Measurements from ENCODE around the gene TMEM263.

TMEM263 gene

DNA sequence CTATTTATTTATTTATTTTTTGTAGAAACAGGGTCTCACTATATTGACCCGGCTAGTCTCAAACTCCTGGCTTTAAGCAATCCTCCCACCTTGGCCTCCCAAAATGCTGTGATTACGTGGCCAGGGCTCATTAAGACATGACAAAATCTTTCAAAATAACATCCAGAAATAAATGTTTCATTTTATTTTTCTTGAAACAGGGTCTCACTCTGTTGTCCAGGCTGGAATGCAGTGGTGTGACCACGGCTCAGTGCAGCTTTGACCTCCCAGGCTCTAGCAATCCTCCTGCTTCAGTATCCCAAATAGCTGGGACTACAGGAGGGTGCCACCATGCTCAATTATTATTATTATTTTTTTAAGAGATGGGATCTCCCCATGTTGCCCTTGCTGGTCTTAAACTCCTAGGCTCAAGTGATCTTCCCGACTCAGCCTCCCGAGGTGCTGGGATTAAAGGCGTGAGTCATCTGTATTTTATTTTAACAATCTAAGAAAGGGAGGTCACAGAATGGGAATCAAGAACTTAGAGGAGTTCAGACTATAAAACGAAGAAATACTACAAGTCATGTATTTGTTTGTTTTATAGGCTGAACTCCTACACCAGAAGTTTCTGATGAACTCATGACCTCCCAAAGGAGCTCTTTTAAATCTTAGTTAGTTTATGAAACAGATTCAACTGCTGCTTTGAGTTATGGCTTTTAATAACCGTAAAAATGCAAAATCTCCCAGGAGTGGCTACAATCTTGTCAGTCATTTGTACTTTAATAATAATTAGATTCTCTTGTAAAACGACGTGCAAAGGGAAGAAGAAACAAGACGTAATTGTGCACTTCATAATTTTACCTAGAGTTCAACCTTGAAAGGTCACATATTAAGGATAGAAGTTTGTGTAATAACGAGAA lies 2.1 kb upstream of the TMEM263 start:
- DNase-seq: no peak

DNA sequence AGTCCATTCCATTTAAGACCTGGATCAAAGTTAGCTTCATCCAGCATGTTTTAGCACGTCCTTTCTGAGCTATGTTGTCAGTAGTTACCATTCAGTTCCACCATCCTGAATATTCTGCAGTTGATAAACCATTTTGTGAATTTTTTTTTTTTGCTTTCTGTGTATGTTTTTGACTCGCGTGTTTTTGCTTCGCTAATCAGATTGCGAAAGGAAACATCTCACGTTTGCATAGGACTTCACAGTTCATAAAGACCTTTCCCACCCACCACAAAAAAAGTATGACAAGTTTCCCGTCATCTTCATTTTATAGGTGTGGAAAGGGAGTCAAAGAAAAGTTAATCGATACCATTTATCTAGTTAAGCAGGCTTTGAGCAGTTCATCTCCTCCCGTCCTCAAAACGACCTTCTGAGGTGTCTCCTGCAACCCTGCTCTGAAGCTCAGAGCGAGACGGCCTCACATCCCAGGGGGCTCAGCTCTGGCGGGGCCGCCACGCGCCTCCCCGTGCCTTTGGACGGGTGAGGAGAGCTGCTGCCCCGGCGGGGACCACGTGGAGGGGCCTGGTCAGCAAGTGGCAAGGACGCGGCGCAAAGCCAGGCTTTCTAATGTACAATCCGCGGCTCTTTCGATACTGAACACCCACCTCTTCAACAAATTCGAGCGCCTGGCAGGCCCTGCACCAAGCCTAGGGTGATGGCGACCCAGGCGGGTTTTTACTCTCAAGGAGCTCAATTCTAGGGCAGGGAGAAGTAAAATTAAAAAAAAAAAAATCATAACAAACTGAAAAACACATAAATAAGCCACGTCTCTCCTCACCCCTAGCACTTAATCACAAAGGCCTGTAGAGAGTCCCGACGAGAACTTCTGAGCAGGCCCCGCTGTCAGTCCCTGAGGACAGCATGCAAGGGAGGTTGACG lies 988 bp upstream of the TMEM263 start:
- peak; percentile 34 for DNase-seq

DNA sequence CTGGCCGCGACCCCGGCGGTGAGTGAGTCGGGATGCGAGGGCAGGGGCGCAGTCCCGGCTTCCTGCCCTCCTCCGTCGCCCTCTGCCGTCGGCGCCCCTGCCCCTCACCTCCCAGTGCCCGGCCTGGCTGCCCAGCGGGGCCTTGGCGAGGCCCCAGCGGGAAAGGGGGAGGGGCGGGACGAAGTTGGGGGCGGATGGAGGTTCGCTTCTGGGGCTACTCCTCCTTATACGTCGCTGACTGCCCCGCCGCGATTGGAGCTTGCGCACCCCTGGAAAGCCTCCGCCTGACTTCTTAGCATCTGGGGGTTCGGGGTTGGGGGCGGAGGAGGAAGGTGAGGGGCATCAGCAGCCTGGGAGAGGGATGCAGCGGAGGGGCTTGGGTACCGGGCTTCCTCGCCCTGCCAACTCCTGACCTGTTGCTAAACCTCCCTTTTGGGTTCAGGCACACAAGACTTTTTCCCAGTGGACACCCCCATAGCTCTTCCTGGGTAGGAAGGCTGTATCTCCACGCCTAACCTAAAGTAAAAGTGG lies 406 bp downstream of the TMEM263 start:
- peak; percentile 57 for DNase-seq

DNA sequence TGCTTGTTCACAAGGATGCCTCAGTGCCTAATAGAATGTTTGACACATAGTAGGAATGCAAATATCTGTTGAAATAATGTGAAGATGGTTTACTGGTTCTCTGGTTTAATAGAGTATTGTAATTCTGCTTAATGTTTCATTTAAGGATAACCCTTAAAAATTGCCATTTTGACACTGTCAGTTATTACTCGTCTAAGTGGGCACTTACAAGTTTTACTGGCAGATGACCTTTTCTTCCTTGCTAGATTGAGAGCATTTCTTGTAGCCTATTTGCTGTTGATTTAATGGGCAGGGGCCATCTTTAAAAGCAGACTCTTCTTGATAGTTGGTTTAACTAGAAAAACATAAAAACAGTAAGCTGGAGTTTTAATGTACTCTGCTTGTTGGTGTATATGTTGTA lies 1.9 kb downstream of the TMEM263 start:
- DNase-seq: no peak

DNA sequence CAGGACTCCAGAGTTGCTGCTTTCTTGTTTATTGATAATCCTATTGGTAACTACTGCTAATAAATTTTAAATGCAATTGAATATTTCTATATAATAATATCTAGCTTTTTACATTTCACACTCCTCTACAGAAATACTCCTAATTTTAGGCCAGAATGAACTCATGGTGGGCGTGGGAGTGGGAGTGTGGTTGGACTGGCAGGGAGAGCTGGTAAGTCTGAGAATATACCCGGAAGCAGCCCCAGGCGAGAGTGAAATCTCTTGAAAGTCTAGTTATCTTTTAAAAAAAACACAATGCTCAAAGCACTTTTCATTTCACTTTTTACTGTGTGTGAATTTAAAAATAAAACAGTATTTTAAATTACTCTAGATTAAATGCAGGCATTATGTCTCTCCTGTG lies 4.7 kb downstream of the TMEM263 start:
- DNase-seq: no peak

DNA sequence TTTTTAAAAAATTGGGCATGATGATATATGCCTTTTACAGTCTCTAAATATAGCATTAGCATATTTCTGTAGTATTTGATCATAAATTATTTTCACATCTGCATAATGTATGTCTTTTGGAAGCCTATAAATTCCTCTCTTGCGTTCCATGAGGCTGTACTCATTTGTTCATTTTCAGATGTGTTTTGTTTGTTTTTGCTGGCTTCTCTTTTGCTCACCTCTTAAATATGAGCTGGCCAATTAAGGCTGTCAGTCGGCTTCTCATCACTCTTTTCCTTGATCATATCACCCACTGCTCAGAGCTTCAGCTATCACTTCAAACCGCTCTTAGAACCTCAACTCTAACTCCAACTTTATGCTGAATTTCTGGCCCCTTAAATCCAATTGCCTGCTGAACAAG lies 6.6 kb downstream of the TMEM263 start:
- DNase-seq: no peak

DNA sequence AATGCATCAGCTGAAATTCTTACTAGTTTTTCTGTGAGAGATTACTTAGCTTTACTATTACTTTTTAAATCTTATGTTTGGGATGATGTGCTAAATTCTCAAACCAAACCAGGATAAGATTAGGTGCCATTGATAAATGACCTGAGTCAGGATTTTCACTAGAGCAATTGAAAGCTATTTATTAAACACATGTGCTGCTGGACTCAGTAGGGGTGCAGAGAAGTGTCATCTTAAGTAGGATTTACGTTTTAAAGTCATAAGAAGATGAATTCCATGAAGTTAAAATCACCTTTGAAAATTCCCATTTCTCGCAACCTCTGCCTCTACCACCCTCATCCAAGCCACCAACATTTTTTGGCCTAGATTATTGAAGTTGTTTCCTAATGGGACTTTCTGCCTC lies 8.8 kb downstream of the TMEM263 start:
- no peak for DNase-seq

DNA sequence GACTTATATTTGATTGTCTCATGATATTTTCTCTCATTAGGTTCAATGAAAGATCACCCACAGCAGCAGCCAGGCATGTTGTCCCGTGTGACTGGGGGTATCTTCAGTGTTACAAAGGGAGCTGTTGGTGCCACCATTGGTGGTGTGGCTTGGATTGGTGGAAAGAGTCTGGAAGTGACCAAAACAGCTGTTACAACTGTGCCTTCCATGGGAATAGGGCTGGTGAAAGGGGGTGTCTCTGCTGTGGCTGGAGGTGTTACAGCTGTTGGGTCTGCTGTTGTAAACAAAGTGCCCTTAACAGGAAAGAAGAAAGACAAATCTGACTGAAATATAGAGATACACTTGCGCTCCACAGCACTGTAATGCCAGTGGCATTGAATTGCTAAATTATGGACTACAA lies 15.4 kb downstream of the TMEM263 start:
- DNase-seq: no peak

DNA sequence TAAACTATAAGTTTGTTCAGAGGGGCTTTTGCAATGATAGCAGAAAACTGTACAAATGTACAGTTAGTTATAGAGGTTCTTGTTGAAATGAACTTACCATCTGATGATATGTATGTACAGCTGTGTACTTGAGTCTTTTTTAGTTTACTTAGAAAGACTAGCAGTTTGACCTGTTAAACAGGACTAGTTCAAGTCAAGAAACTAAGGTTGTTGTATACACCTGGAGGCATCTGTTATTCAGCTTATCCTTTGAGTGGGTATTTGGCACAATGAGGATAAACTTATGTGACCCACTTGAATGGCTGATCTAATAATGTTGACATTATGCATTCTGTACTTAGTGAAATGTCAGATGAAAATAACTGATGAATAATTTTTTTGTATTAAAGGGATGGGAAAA lies 17.8 kb downstream of the TMEM263 start:
- no peak for DNase-seq

DNA sequence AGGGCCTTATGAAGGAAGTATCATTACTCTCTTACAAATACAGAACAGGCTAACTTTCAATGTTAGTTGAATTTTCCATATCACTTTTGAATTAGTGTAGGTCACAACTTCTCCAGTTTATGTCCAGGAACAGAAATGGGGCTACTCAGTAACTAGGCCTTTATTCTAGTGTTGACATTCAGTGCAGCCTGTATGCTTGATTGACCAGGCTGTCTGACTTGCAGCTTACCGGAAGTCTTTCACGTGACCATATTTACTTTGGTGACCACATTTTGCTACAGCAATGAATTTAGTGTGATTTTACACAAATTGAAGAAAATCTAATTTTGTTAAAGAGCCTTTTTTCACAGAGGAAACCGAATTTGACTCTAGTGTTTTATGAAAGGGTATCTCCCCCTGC lies 18.8 kb downstream of the TMEM263 start:
- DNase-seq: no peak

DNA sequence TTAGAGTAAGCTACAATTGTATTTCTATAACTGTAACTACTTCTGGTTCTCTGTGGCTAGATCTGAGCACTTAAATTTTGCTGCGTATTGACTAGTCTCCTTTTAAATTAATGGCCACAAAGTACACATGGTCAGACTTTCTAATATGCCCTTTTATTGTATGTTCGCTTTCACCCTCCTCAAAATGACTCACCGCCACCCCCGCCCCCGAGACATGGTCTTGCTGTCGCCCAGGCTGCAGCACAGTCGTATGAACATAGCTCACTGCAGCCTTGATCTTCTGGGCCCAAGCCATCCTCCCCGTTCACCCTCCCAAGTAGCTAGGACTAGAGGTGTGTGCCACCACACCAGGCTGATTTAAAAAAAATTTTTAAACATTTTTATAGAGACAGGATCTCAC lies 19.4 kb downstream of the TMEM263 start:
- DNase-seq: no peak

DNA sequence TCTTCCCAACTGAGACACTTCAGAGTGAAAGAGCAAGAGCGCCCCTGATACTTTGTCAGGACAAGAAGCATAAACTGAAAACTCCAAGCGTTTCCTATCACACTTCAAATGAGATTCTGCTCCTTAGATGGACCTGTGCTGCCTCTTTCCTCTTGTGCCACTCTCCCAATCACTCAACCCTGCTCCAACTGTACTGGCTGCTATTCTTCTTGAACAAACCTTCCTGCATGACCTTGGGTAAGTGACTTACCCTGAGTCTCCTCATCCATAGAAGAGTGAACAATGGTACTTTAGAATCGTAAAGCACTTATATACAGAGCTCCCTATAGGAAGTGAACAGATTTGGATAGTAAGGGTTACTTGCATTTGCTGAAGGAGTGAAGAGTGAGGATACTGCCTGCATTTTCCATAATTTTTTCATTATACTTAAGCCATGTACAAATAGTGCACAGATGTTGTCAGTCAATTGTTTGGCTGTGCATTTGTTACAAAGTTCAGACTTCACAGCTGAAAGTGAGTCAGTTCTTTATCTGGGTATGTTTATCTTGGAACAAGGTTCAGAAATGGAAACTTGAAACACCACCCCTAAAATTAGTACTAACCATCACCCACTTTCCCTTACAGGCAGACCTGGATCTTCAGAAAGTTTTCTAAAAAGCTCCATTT lies 20.4 kb downstream of the TMEM263 start:
- DNase-seq: no peak

DNA sequence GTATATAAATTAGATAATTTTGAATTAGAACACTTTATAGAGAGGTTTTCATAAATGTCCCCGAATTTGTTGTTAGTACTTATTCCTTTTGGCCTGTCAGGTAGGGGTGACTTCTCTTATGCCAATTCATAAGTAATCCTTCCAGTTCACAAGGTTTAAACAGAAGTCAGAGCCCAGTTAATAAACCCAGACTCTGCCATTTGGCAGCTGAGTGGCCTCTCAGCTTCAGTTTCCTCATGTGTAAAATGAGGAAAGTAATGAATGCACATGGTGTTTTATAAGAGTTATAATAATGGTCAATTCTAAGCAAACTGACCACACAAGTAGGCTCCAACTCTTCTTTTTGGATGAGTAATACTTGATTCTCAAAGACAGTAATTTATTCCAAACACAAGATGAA lies 21.0 kb downstream of the TMEM263 start:
- DNase-seq: no peak

DNA sequence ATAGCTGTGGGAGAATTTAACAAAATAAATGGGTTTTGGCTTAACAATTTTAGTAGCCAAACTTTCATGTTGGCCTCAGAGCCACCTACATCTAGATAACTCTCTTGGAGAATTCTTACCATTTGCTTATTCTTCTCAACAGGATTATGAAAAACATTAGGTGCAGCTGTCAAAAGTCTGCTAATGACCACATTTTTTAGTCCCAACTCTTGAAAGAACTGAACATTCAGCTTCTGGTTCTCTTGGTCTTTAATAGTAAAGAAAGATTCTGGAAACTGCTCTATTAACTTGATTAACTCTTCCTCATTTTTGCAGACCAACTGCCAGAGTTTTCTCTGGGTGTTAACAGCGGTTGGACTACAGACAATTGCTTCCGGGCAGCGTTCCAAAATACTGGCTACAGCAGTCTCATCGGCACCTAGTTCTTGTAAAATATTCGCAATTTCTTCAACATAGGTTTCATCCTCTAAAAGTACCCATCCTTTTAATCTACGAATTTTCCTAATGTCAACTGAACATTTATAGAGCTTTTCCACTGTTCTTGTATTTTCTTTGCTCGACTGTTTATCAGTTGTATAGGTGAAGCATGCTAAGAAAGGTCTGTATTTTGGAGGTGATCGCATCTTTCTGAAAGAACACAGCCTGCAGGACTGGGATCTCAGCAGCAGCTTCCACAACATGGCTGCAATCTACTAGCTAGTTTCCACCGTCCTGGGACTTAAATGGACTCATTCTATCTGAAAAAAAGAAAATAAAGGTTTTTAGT lies 22.5 kb downstream of the TMEM263 start:
- no peak for DNase-seq

DNA sequence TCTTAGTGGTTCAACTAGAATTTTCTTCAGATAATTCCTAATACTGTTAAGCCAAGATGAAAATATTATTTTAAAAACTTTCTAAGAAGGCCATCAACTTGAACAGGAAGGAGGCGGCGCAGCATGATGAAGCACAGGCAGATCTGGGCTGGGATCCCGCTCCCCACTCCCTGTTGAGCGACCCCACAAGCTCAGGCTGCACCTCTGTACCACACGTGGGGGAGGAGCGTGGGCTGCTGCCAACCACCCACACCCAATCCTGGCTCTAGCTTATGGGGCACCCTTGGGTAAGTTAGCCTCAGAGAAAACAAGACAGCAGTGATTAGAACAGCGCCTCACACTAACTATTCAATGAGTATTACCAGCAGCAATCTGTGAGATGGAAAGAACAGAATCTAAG lies 25.2 kb downstream of the TMEM263 start:
- DNase-seq: no peak

DNA sequence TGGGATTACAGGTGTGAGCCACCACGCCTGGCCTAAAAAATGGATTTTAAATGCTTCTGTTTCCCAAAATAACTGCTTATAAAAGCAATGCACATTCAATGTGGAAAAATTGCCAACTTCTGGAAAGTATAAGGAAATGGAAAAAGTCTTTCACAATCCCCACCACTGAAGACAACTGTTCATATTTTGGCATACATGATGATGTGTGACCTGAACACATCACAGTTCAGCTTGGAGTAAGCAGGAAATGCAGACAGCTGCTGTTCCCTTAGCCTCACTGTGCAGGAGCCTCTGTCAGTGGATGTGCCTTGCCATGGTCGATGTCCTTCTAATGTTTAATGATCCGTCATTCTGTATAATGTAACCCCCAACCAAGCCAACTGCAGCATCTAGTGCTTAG lies 26.1 kb downstream of the TMEM263 start:
- DNase-seq: no peak

DNA sequence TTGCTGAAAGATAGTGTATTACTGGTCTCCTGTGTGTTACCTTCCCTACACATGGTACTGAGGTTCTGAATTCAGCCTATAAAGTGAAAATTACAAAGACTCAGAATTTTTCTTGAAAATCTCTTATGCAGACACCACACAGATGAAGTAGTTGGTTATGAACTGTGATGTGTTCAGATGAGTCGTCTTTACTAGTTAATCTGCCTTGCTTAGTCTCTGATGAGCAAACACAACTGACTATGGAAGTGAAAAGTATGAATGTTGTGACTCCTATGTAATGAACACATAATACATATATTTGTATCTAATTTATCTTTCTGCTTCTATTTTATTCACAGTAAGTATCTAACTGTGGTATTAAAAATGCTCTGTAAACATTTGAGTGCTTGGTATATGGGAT lies 26.5 kb downstream of the TMEM263 start:
- no peak for DNase-seq

DNA sequence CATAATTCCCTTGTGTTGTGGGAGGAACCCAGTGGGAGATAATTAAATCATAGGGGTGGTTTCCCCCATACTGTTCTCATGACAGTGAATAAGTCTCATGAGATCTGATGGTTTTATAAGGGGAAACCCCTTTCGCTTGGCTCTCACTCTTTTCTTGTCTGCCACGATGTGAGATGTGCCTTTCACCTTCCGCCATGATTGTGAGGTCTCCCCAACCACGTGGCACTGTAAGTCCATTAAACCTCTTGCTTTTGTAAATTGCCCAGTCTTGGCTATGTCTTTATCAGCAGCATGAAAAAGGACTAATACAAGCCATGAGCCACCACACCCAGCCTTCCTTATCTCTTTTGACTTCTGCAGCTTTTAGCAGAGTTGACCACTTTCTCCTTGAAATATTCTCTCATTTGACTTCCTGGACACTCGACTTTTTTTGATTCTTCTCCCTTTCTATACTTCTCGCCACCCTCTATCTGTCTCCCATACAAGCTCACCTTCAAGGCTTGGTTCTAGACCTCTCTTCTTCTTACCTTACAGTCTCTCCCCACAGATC lies 29.0 kb downstream of the TMEM263 start:
- DNase-seq: no peak

DNA sequence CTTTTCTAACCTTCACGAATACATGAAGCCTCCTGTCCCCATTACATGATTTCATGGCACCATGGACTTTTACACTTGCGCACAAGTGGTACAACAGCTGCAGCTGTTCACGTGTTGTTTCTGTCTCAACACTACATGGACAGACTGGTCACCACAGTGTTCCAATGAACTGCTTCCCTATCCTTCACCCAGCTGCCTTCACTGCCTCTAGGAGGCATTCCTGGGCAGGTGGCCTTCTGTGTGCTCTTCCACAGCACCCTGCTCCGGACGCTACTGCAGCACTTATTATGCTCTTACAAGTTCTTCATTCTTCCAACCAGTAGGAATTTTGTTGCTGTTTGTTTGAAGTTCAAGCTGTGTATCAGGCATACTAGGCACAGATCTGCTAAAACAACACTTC lies 29.8 kb downstream of the TMEM263 start:
- no peak for DNase-seq

DNA sequence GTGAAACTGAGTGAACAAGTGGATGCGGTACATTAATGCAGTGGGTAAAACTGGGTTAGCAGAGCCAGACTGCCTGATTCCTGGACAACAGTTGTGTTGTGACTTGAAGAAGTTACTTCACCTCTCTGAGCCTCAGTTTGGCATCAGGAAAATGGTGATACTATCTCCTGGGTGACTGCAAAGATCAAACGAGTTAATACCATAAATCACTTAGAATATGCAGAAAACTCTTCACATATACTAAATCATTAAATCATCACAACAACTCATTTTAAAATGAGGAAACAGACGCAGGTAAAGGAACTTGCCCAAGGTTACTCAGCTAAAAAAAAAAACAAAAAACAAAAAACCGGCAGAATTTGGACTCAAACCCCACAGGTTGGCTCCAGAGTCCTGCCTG lies 30.4 kb downstream of the TMEM263 start:
- no peak for DNase-seq

DNA sequence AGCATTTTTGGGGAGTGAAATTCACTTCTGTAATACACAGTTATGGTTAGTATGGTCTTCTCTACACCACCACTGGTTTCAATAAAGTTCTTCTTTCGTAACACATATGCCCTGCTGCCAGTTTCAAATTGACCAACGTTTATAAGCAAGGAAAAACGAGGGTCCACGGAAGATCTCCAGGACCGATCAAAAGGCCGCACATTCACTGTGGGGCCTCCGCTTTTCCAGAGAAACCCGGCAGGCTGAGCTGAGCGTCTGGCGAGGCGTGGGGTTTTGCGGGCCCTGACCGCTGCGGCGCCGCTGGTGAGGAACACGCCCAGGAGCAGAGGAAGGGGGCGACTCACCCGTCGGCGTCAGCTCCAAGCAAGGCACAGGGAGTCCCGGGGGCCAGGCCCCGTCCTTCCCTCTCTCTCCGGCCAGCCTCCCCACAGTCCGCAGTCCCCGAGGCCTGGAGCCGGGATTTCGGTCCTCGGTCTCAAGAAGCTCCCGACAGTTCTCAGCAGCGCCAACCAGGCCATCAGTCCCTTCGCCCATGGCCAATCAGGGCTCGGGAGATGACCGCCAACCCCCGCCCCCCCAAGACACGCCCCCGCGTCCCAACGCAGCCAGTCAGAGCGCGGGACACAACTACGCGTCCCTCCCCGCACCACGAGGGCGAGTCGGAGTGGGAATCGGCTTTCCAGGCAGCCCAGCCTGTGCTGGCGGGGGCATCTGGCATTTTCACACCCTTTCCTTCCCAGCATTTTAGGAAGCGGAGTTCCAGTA lies 31.1 kb downstream of the TMEM263 start, which contains the start of gene MTERF2:
MTERF2 (minus strand) TSS at position 522 of the 765 bp plus-strand sequence. CDS start 8,432 bp downstream, outside the sequence.
- DNase-seq: peak; percentile 70
